ENCODE results near the gene CR1L.
"Not testable (repeated sequence)": the region's sequence is repeated elsewhere in the genome, so short reads cannot be mapped to it uniquely, and the experiment has no call there.

- TF ChIP-seq CTCF (IDR thresholded peaks at IDR 0.05; ENCODE audit: low read length); EZH2 (IDR thresholded peaks at IDR 0.05; ENCODE audit: borderline replicate concordance, low read length): not testable (repeated sequence)
Observed at GRCh38 chr1:207634293-207634692, 10.6 kb upstream of the CR1L start.
